GM19099 (cell line): ENCODE measurements around the gene HSD3B7.

ENCODE experiments used
- POLR2A ChIP-seq: IDR thresholded peaks from 3 replicates; pipeline ENCODE4 v1.6.1; 2011; ENCODE audit warnings: low read depth; ENCODE audit not compliant: insufficient read length; ENCODE audit errors: extremely low read depth

HSD3B7 gene

DNA sequence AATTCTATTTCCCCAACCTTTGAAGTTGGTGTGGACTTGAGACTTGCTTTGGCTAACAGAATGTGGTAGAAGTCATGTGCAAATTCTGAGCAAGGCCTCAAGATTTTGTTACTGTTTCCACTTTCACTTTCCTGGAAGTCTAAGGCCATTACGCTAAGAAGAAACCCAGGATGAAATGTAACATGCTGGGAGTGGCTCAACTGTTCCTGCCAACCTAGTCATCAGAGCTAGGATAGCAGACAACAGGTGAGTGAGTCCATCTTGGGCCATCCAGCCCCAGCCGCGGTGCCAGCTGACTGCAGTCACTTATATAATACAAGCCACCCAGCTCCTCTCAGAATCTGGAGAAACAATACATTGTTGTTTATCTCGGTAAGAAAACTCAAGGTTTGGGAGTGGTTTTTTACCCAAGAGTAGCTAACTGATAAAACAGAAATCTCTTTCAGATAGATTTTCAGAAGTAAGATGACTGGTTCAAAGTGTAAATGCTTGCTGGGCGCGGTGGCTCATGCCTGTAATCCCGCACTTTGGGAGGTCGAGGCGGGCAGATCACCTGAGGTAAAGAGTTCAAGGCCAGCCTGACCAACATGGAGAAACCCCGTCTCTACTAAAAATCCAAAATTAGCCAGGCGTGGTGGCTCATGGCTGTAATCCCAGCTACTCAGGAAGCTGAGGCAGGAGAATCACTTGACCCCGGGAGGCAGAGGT is 37.7 kb downstream of the HSD3B7 start:
- TF ChIP-seq POLR2A, result no peak

DNA sequence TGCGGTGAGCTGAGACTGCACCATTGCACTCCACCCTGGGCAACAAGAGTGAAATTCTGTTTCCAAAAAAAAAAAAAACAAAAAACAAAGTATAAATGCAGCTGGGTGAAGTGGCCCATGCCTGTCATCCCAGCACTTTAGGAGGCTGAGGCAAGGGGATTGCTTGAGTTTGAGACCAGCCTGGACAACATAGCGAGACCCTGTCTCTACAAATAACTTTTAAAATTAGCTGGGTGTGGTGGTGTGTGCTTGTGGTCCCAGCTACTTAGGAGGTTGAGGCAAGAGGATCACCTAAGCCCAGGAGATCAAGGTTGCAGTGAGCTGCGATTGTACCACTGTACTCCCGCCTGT is 38.2 kb downstream of the HSD3B7 start:
- no peak for TF ChIP-seq POLR2A

DNA sequence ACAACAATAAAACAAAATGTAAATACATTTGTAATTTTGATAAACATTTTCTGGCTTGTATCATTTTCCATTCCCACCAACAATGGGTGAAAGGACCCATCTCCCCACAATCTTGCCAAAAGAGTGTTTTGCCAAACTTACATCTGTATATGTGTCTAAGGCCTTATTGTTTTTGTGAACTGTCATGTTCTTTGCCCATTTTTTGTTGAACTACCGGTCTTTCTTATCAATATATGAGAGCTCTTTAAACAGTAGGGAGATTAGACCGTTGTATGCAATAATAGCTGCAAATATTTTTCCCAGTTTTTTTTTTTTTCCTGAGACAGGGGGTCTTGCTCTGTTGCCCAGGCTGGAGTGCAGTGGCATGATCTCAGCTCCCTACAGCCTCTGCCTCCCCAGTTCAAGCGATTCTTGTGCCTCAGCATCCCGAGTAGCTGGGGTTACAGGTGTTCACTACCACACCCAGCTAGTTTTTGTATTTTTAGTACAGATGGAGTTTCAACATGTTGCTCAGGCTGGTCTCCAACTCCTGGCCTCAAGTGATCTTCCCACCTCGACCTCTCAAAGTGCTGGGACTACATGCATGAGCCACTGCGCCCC is 38.7 kb downstream of the HSD3B7 start:
- TF ChIP-seq POLR2A, result no peak

DNA sequence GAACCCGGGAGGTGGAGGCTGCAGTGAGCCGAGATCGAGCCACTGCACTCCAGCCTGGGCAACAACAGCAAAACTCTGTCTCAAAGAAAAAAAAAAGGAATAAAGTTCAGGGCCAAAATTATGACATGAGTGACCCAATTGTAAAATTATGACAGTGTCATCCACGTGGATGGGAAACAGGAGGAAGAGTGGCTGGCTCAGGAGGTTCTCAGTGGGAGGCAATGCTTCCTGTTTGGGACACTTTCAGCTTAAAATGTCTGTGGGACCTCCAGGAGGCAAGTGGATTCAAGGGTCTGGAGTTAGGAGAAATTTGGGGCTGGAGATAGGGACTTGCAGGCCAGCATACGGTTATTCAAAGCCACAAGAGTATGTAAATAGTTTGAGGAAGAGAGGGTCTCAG is 40.3 kb downstream of the HSD3B7 start:
- TF ChIP-seq POLR2A, result no peak

DNA sequence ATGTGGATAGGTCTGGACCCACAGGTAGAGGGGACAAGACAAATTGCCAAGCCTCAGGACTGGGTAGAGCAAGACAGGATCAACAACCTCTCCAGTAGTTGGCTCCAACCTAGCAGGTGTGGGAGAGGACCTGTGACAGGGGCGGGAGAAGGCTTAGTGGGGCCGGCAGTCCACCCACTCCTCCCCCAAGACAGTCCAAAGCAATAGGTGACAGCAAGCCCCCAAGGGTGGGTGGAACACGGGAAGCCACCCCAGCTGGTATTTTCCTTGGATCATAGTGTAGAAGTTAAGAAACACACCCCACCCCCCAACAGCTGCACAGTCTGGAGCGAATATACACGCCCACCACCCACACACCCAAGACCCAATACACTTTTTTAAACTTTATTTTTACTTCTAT is 44.3 kb downstream of the HSD3B7 start:
- TF ChIP-seq POLR2A, result no peak

DNA sequence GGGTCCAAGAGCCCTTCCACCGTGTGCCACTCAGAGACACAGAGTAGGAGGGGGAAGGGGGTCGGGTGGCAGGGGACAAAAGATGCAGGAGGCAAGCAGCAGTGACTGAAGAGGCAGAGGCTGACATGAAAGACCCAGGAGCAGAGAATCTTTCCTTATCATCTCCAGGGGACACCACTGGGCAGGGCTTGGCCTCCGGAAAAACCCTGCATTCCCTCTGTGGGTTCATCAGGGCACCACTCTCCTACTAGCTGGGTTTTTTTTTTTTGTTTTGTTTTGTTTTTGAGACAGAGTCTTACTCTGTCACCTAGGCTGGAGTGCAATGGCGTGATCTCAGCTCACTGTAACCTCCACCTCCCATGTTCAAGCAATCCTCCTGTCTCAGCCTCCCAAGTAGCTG is 46.3 kb downstream of the HSD3B7 start:
- TF ChIP-seq POLR2A, result no peak

DNA sequence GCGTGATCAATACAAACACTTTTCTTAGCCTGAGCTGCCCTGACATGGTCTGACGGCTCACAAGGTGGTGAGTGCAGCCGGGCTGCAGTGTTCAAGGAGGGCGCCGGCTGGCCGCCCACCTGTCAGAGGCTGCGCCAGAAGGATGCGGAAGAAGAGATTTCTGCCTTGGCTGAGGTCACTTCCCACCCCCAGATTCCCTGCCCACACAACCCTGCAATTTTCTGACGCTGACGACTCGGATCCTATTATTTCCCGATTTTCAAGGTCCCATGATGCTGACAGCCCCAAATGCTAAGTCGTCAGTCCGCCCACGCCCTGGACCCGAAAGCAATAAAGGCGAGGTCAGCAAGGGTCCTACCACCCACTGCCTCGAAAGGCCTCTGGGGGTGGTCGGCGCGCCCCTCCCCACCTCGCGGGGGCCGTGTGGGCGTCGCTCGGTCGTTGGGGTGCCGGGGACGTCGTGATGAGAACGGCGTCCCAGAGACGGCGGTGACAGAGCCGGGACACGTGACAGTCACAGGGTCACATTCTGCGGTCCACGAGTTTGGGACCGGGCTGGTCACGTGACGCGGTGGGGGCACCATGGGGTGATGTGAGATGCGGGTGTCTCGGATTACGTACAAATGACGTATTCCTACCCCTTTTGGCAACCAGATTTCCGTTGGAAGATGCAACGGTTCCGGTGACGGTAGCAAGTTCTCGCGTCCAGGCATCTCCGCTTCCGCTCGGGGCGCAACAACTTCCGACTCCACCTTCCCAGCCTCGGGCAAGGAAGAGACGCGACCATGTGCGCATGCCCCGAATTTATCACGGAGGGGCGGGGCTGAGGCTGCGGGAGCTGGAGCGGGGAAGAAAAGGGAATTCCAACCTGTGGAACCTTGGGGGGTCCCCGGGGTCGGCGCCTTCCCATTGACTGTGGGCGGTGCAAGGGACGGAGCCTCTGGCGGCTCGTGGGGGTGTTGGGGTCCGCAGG is 48.0 kb downstream of the HSD3B7 start, which contains the start of gene STX4:
Gene STX4, plus strand, starts transcription at position 823 of the 973 bp plus-strand sequence. CDS start 248 bp downstream, outside the sequence.
- peak; percentile 56 for TF ChIP-seq POLR2A

DNA sequence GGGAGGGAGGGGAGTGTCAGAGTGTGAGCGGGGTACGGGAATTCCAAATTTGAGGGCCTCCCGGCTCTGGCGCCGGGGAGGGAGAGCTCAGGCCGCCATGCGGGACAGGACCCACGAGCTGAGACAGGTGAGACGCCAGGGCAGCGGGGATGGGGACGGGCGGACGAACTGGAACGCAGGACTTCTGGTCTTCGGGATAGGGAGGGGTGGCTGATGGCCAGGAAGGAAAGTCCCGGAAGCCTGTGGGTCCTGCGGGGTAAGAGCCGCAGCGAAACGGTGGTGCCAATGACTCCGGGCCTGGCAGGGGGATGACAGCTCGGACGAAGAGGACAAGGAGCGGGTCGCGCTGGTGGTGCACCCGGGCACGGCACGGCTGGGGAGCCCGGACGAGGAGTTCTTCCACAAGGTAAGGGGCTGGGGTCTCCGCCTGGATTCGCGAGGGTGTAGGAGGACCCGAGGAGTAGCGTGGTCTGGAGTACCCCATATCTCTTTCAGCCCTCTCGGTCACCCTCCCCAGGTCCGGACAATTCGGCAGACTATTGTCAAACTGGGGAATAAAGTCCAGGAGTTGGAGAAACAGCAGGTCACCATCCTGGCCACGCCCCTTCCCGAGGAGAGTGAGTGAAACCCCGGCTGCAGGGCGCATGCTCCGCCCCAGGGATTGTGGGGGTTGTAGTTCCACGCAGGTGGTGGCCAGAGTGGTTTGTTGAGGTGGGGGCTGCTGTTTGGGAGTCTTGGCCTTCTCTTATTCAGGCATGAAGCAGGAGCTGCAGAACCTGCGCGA is 48.9 kb downstream of the HSD3B7 start:
- peak; percentile 6 for TF ChIP-seq POLR2A

DNA sequence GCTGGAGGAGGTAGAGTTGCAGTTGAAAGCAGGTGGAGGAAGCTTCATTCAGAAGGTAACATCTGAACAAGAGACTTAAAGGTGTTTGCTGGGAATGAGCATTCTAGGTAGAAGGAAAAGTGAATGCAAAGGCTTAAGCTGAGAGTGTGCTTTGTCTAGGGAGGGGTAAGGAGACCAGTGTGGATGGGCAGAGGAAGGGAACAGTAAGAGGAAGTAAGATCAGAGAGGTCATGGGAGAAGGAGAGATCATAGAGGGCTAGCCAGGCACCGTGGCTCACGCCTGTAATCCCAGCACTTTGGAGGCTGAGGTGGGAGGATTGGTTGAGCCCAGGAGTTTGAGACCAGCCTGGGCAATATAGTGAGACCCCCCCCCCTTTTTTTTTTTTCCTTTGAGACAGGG is 51.7 kb downstream of the HSD3B7 start:
- no peak for TF ChIP-seq POLR2A
